Endometrial microvascular endothelial cells (primary cell): ENCODE measurements around the gene RASAL2. TPM values are rescaled to one million over a fixed set of nuclear protein-coding genes. Genes with fewer than 3 reads are reported as not detected.
"Not testable (repeated sequence)": the region's sequence is repeated elsewhere in the genome, so short reads cannot be mapped to it uniquely, and the experiment has no call there.

Source experiments
- in situ Hi-C: cut with HindIII; loops from 2 replicates; pipeline ENCODE4 v1.10.0; 2017; ENCODE audit warnings: low sequenced_read_pairs, low pct_unique_long_range_greater_than_20kb; ENCODE audit errors: inconsistent ontology term
- total RNA-seq: library from RNA; depleted of rRNA; stranded (reverse); fragments of >200 nt; gene quantifications from one replicate; pipeline ENCODE4 v1.2.3, GENCODE V29; 2015; ENCODE audit errors: inconsistent ontology term

Gene RASAL2
- total RNA-seq, 1 donor from 2014 or later = 11.8 TPM

DNA sequence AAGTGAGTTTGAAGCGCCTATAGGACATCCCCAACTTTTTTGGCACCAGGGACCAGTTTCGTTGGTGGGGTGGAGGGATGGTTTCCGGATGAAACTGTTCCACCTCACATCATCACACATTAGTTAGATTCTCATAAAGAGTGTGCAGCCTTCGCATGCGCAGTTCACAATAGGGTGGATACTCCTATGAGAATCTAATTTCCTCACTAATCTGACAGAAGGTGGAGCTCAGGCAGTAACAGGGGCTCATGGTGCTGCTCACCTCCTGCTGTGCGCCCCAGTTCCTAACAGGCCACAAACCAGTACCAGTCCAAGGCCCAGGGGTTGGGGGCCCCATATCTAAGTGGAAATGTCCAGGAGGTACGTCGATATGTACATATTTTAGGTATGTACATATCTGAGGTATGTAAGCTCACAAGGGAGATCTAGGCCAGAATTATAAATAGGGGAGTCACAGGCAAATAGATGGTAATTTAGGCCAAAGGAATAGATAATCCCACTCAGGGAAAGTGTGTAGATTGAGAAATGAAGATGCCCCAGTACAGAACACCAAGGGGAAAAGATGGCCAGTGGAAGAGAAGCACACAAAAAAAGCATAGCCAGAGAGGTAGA is 27.5 kb upstream of the RASAL2 start:
- in situ Hi-C loops = no loop called here

- in situ Hi-C loops = no loop called here
Observed at GRCh38 chr1:178066908-178067614, 26.8 kb upstream of the RASAL2 start.

GRCh38 chr1:178071811-178072210 is 22.1 kb upstream of the RASAL2 start:
- in situ Hi-C loops = no loop called here

DNA sequence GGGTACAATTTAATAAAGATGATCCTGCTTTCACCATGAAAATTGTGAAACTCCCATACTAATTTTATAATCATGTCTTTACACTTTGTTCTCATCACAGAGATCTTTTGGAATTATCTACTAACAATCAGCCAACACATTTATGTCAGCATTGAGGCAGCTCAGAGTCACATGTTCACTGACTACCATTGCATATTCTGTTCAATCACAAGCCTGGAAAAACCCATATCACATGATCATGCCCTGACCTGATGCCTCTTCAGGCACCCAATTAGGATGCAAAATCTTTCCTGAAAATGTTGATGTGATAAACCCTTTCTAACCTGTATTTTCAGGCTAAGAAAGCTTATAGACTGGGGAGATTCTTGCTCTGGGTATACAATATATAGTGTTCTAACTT is 21.6 kb upstream of the RASAL2 start:
- in situ Hi-C loops = no loop called here

- in situ Hi-C loops = no loop called here
Observed at GRCh38 chr1:178075333-178075732, 18.6 kb upstream of the RASAL2 start.

GRCh38 chr1:178076607-178077006 is 17.3 kb upstream of the RASAL2 start:
- in situ Hi-C loops = no loop called here

GRCh38 chr1:178077917-178078316 is 16.0 kb upstream of the RASAL2 start:
- in situ Hi-C loops = no loop called here

- in situ Hi-C loops = no loop called here
Observed at GRCh38 chr1:178086294-178086693, 7.6 kb upstream of the RASAL2 start.

- in situ Hi-C loops = no loop called here
Observed at GRCh38 chr1:178086766-178087165, 7.1 kb upstream of the RASAL2 start.

GRCh38 chr1:178088651-178089050 is 5.3 kb upstream of the RASAL2 start:
- in situ Hi-C loops = no loop called here

DNA sequence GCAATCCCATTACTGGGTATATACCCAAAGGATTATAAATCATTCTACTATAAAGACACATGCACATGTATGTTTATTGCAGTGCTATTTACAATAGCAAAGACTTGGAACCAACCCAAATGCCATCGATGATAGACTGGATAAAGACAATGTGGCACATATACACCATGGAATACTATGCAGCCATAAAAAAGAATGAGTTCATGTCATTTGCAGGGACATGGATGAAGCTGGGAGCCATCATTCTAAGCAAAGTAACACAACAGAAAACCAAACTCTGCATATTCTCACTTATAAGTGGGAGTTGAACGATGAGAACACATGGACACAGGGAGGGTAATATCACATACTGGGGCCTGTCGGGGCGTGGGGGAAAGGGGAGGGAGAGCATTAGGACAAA is 2.5 kb upstream of the RASAL2 start:
- in situ Hi-C loops = not testable (repeated sequence)

- in situ Hi-C loops = no loop called here
Observed at GRCh38 chr1:178091986-178092745, 1.7 kb upstream of the RASAL2 start.

DNA sequence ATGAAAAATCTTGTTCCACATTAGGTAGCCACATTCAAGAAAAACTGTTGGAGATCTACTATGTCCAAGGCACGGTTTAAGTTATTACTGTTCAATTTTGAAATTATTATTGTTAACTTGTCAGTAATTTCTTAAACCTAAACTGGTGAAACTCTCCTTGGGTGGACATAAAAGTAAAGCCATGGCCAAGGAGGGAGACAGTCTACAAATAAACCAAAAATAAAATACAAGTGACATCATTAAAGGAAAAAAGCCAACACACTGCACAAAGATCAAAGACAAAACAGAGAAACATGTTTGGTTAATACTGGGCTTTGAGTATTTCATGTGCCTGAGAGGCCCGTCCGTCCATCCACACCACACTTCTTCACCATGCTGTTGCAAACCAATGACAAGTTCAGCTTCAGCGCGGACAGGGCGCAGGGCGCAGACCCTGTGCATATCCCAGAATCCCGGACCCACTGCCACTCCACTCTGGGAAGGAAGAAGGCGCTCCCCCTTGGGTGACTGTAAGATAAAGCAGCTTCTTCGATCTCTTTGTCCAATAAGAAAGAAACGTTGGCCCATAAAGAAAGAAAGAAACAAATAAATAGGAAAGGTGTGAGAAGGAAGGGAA is 918 bp upstream of the RASAL2 start:
- in situ Hi-C loops = no loop called here

- in situ Hi-C loops = no loop called here
Observed at GRCh38 chr1:178093494-178093950, 382 bp upstream of the RASAL2 start.

DNA sequence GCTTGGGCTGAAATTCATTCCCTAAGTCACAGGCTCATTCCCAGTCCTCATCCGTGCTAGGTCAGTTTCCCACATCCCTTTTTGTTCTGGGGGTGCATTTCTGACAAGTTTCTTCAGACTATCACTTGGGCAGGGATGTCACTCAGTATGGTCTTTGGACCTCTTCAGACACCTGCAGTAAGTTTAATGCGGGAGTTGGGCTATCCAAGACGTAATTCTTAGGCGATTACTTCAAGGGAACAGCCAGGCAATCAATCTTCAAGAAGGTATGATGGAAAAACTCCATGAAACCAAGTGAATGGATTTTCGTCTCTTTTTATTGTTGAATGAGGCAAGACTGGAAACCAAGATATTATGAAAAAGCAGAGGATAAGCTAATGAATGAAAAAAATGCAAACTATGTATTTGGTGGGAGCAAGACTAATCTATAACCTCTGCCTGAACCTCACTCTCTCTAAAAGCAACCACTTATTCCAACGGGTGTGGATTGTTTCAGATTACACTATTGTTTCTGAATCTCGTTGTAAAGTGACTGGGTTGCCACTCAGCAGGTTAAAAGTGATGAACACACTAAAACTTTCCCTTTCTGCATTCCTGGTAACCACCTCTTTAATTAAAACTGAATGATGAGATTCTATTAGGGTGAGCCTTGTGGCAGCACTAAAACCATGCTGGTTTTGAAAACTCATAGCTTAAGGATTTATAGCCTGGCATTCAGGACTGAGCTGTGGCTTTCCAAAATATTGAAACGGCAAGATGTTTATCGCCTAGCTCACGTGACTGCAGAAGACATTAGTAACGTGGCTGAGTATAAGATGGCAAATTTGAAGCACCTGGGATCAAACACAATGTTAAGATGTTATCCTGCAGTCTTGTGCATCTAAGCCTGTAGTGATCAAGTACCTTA is 1.1 kb downstream of the RASAL2 start:
- in situ Hi-C loops = no loop called here

GRCh38 chr1:178096421-178096820 is 2.5 kb downstream of the RASAL2 start:
- in situ Hi-C loops = no loop called here

DNA sequence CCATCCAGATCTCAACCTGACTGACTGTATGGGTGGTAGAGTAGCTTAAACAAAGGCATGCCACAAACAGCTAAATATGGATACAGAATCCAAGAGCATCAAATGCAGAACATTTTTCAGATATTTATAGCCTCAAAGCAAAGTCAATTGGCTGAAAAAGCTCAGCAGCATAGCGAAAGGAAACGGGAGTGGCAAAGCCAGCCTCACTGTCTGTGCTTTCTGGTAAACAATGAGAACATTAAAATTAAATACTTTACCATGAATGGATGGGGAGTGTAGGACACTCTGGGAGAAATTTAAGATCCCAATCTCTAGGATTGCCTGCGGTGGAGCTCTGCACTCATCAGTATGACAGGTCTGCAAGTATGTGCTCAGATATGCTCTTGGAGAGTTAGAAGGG is 4.4 kb downstream of the RASAL2 start:
- in situ Hi-C loops = no loop called here

DNA sequence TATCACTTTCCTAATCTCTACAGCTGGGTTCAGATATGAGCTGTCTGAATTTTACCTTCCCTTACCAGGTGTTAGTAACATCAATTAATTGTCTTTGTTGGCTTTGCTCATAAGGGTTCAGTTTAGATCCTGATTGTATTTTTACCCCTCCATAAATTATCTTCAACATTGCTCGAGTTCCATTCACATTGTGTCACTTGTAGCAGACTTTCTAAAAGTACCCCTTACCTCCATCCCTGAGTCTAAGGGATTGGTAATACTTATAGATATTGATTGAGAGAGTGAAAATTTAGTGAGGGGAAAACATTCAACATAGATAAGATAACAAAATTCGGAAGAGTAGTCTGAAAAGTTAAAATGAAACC is 7.3 kb downstream of the RASAL2 start:
- in situ Hi-C loops = no loop called here

DNA sequence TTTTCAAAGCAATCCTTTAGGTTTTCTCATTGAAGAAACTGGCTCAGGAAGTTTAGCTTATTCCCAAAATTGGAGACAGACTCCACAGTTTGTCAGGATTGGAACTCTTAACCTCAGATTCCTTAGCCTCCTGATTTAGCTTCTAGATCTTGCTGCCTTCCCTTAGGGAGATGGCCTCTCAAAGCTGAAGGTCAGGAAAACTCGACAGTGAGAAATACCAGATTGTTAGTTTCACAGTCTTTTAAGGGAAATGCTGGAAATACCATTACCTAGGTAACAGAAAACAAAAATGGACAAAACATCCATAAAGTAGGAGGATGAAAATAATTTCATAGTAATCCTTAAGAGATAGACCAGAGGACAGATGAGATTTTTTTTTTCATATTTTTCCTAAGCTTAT is 7.8 kb downstream of the RASAL2 start:
- in situ Hi-C loops = no loop called here
